Loucy (cell line): ENCODE results near the gene C1QTNF9B.

Experiments used
- CTCF ChIP-seq: fragments of 200-600 bp; sonication (generic); conservative IDR thresholded peaks from 2 replicates; pipeline ENCODE4 v1.5.1; 2014; ENCODE audit warnings: mild to moderate bottlenecking, antibody characterized with exemption, low read length
- EZH2phosphoT487 ChIP-seq: fragments of 200-600 bp; IDR thresholded peaks from 2 replicates; pipeline ENCODE4 v1.6.1; 2018; ENCODE audit warnings: antibody characterized with exemption, mild to moderate bottlenecking, moderate library complexity, borderline replicate concordance

- no peak for TF ChIP-seq CTCF
- no peak for TF ChIP-seq EZH2phosphoT487
Measured at GRCh38 chr13:23901365-23901764, 4.1 kb upstream of the C1QTNF9B start.
